AG04449 (cell line): ENCODE data around the gene STAMBP.

ENCODE experiments used
- CTCF ChIA-PET: fragments of 350-600 bp; formaldehyde crosslinking; extraction: SDS; loops from one replicate; lab custom pipeline; 2021; ENCODE audit warnings: antibody characterized with exemption; lab: Yijun Ruan, JAX
- POLR2A ChIA-PET: fragments of 400-600, 350-600 bp; formaldehyde crosslinking; extraction: SDS; loops from one replicate; lab custom pipeline; 2020; ENCODE audit warnings: antibody characterized with exemption, inconsistent platforms; lab: Yijun Ruan, JAX
- DNase-seq: peaks from one replicate; pipeline ENCODE4 v3.0.0-alpha.2; 2010; ENCODE audit warnings: low read depth, low spot score
- H3K4me3 ChIP-seq: 2 replicates; pipeline ENCODE4 v1.5.1; 2011; ENCODE audit warnings: low read depth, mild to moderate bottlenecking, control low read depth, low read length
- CTCF ChIP-seq: IDR thresholded peaks from one replicate; pipeline ENCODE4 v1.5.1; 2011; ENCODE audit warnings: mild to moderate bottlenecking, moderate library complexity, low read length, control low read depth, inconsistent platforms; ENCODE audit not compliant: insufficient read depth; ENCODE audit errors: missing control alignments

The STAMBP gene

GRCh38 chr2:73910873-73911547 lies 82.2 kb downstream of the STAMBP start:
- DNase-seq: no peak
- POLR2A ChIA-PET: no interaction called here
- TF ChIP-seq CTCF: no peak
- H3K4me3 ChIP-seq: no peak overlapping the region
- CTCF ChIA-PET: interaction anchor here (1.3 kb wide), 1 partner anchor 10 kb away, joined by 3 read pairs; no protein-coding TSS in a partner anchor

GRCh38 chr2:73911548-73912208 lies 82.9 kb downstream of the STAMBP start:
- DNase-seq: no peak
- no peak overlapping the region for H3K4me3 ChIP-seq
- ChIA-PET POLR2A (no interaction called here), CTCF (interaction anchor here (1.3 kb wide), 1 partner anchor 9 kb away, joined by 3 read pairs; no protein-coding TSS in a partner anchor)
- TF ChIP-seq CTCF: no peak

- POLR2A ChIA-PET: no interaction called here
- CTCF ChIA-PET: no interaction called here
- DNase-seq: no peak
- TF ChIP-seq CTCF: no peak
- H3K4me3 ChIP-seq: no peak overlapping the region
These were observed 84.8 kb downstream of the STAMBP start for GRCh38 chr2:73913414-73914054.

- DNase-seq: no peak
- CTCF ChIA-PET: no interaction called here
- POLR2A ChIA-PET: no interaction called here
- no peak overlapping the region for H3K4me3 ChIP-seq
- TF ChIP-seq CTCF: no peak
These were observed 85.9 kb downstream of the STAMBP start for GRCh38 chr2:73914667-73915066.

- TF ChIP-seq CTCF: no peak
- ChIA-PET CTCF (no interaction called here), POLR2A (no interaction called here)
- no peak for DNase-seq
- no peak overlapping the region for H3K4me3 ChIP-seq
These were observed 86.8 kb downstream of the STAMBP start for GRCh38 chr2:73915437-73915993.

GRCh38 chr2:73916666-73917065 lies 87.9 kb downstream of the STAMBP start:
- POLR2A ChIA-PET: no interaction called here
- no peak for TF ChIP-seq CTCF
- DNase-seq: no peak
- CTCF ChIA-PET: interaction anchor here (1.2 kb wide), 1 partner anchor 90 kb away, joined by 3 read pairs; no protein-coding TSS in a partner anchor
- H3K4me3 ChIP-seq: no peak overlapping the region
